Measurements from ENCODE around the gene TELO2. TPM values are rescaled to one million over a fixed set of nuclear protein-coding genes. Genes with fewer than 3 reads are reported as not detected.

Gene TELO2
- polyA plus RNA-seq, 2 of the 4 experiments (the other 2 are of a cell fraction) = 10.6 to 34.8 TPM

DNA sequence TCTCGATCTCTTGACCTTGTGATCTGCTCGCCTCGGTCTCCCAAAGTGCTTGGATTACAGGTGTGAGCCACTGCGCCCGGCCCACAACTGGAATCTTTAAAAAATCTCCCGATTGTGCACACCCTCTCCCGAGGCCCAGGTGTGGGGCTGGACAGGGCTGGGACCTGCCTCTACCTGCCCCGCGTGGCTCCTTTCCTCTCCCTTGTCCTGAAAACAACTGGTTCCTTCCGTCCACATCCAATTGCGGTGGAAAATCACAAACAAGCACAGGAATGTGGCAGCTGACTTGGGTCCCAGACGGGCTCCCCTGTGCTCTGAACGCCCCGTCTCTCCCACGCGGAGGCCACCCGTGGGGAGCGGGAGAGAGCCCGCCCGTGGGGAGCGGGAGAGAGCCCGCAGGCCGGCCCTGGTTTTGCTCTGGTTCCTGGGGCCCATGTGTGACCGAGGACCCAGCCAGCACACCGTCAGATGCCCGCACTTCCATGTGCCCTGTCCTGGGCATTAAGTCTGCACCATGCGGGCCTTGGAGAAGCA lies 37.3 kb downstream of the TELO2 start:
- Histone ChIP-seq H3K27ac (no peak overlapping the region), H3K9me3 (no peaks in the 10 kb centered on the region), H3K4me3 (no peak overlapping the region), H3K4me1 (no peaks in the 10 kb centered on the region), H3K4me2 (no peak overlapping the region)
- DNase-seq (ENCODE audit: low read depth in 1 of 2, low spot score in 1 of 2) (no peak), ATAC-seq (no peak), FAIRE-seq (no peak)
- ChIA-PET POLR2A (no interaction called here), CTCF (interaction anchor here (1.3 kb wide), 1 partner anchor 48 kb away, joined by 3 read pairs; no protein-coding TSS in a partner anchor)
- 92% methylated on average over 27 of the region's 27 CpGs for WGBS (ENCODE audit: missing lambda C conversion rate)
- TF ChIP-seq ZC3H11A (IDR thresholded peaks at IDR 0.05) (no peak), JUNB (IDR thresholded peaks at IDR 0.05) (no peak), JUN (IDR thresholded peaks at IDR 0.05) (no peak)
- TF ChIP-seq, protein P1, sequence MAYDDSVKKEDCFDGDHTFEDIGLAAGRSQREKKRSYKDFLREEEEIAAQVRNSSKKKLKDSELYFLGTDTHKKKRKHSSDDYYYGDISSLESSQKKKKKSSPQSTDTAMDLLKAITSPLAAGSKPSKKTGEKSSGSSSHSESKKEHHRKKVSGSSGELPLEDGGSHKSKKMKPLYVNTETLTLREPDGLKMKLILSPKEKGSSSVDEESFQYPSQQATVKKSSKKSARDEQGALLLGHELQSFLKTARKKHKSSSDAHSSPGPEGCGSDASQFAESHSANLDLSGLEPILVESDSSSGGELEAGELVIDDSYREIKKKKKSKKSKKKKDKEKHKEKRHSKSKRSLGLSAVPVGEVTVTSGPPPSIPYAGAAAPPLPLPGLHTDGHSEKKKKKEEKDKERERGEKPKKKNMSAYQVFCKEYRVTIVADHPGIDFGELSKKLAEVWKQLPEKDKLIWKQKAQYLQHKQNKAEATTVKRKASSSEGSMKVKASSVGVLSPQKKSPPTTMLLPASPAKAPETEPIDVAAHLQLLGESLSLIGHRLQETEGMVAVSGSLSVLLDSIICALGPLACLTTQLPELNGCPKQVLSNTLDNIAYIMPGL (CRISPR knock-in tag; IDR thresholded peaks at IDR 0.05; ENCODE audit: borderline replicate concordance) = no peak

DNA sequence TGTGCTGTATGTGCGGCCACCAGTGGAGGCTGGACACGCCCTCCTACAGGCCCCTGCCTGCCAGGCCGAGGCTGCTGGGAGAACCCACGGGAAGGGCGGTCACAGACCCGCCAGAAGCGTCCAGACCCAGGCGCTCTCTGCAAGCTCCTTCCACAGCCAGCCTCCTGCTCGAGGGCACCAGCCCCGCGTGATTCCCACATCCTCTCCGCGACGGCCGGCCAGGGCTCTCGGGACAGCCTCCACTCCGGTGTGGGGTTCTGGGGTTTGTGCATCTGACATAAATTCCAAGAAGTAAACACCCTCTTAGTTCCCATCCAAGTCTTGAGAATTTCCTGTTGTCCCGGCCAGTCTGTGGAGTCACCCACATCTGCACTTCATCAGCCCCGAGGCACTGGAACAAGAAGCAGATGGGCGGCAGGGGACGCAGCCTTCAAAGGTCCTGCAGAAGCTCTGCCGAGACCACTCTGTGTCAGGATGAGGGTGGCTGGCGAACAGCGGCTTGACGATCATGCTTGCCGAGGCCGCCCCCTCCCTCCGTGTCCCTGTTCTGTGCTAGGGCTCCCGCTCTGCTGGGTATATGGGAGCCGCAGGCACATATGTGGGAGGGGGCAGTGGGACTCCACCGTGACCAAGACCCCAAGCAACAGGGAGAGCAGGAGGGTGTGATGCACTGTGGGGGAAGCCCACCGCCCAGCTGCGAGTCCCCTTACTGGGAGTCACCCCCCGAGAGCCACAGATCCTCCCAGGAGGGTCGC lies 37.9 kb downstream of the TELO2 start:
- CTCF ChIA-PET = interaction anchor here (1.3 kb wide), 1 partner anchor 49 kb away, joined by 3 read pairs; no protein-coding TSS in a partner anchor
- FAIRE-seq (no peak), ATAC-seq (no peak), DNase-seq (ENCODE audit: low read depth in 1 of 2, low spot score in 1 of 2) (no peak)
- no peak overlapping the region for H3K4me3 ChIP-seq
- no peak overlapping the region for H3K4me2 ChIP-seq
- POLR2A ChIA-PET = no interaction called here
- no peak overlapping the region for H3K27ac ChIP-seq
- WGBS (ENCODE audit: missing lambda C conversion rate) = 89% methylated on average over 30 of the region's 35 CpGs
- H3K9me3 ChIP-seq = no peaks in the 10 kb centered on the region
- TF ChIP-seq, protein P2, sequence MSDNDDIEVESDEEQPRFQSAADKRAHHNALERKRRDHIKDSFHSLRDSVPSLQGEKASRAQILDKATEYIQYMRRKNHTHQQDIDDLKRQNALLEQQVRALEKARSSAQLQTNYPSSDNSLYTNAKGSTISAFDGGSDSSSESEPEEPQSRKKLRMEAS (IDR thresholded peaks at IDR 0.05) = no peak
- TF ChIP-seq CHD2 (IDR thresholded peaks at IDR 0.05; ENCODE audit: low read length, partially characterized antibody) (no peak), POLR2AphosphoS2 (conservative IDR thresholded peaks at IDR 0.05; ENCODE audit: low read length) (no peak), TP53 (CRISPR knock-in tag; IDR thresholded peaks at IDR 0.05) (no peak), NFE2L2 (conservative IDR thresholded peaks at IDR 0.05; ENCODE audit: low read length) (no peak), TFCP2L1 (CRISPR knock-in tag; IDR thresholded peaks at IDR 0.05) (no peak), ZFP36 (IDR thresholded peaks at IDR 0.05; ENCODE audit: borderline replicate concordance, partially characterized antibody) (no peak), HOXB13 (CRISPR knock-in tag; IDR thresholded peaks at IDR 0.05; ENCODE audit: low read depth) (no peak), CHD4 (IDR thresholded peaks at IDR 0.05; ENCODE audit: borderline replicate concordance) (no peak)
- TF ChIP-seq, protein P3, sequence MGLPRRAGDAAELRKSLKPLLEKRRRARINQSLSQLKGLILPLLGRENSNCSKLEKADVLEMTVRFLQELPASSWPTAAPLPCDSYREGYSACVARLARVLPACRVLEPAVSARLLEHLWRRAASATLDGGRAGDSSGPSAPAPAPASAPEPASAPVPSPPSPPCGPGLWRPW (IDR thresholded peaks at IDR 0.05) = no peak
- TF ChIP-seq, protein P4, sequence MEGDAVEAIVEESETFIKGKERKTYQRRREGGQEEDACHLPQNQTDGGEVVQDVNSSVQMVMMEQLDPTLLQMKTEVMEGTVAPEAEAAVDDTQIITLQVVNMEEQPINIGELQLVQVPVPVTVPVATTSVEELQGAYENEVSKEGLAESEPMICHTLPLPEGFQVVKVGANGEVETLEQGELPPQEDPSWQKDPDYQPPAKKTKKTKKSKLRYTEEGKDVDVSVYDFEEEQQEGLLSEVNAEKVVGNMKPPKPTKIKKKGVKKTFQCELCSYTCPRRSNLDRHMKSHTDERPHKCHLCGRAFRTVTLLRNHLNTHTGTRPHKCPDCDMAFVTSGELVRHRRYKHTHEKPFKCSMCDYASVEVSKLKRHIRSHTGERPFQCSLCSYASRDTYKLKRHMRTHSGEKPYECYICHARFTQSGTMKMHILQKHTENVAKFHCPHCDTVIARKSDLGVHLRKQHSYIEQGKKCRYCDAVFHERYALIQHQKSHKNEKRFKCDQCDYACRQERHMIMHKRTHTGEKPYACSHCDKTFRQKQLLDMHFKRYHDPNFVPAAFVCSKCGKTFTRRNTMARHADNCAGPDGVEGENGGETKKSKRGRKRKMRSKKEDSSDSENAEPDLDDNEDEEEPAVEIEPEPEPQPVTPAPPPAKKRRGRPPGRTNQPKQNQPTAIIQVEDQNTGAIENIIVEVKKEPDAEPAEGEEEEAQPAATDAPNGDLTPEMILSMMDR (IDR thresholded peaks at IDR 0.05) = no peak
- no peaks in the 10 kb centered on the region for H3K4me1 ChIP-seq

DNA sequence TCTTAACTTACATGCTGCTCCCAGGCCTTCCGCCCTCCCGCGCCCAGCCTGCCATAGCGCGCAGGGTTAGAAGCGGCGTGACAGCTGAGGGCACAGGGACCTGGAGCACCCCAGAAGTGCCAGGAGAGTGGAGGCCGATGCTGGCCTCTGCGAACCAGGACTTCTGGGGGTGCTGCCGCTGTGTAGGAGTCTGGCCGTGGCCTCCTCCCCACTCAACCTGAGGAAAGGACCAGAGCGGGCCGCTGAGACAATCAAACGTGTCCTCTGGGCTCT lies 38.4 kb downstream of the TELO2 start:
- no peak overlapping the region for H3K4me3 ChIP-seq
- no peak overlapping the region for H3K4me2 ChIP-seq
- FAIRE-seq (no peak), DNase-seq (ENCODE audit: low read depth in 1 of 2, low spot score in 1 of 2) (no peak), ATAC-seq (no peak)
- WGBS (ENCODE audit: missing lambda C conversion rate) = 94% methylated on average over 12 of the region's 14 CpGs
- H3K9me3 ChIP-seq = no peaks in the 10 kb centered on the region
- POLR2A ChIA-PET = no interaction called here
- H3K4me1 ChIP-seq = no peaks in the 10 kb centered on the region
- H3K27ac ChIP-seq = no peak overlapping the region
- CTCF ChIA-PET = no interaction called here
- TF ChIP-seq JUN (IDR thresholded peaks at IDR 0.05) (no peak), BHLHE40 (IDR thresholded peaks at IDR 0.05; ENCODE audit: low read depth, low read length) (no peak), FOXS1 (CRISPR knock-in tag; IDR thresholded peaks at IDR 0.05) (no peak), RCOR1 (IDR thresholded peaks at IDR 0.05; ENCODE audit: low read depth, low read length) (no peak), ESRRA (IDR thresholded peaks at IDR 0.05; ENCODE audit: borderline replicate concordance, low read length) (no peak)
- TF ChIP-seq, protein P5, sequence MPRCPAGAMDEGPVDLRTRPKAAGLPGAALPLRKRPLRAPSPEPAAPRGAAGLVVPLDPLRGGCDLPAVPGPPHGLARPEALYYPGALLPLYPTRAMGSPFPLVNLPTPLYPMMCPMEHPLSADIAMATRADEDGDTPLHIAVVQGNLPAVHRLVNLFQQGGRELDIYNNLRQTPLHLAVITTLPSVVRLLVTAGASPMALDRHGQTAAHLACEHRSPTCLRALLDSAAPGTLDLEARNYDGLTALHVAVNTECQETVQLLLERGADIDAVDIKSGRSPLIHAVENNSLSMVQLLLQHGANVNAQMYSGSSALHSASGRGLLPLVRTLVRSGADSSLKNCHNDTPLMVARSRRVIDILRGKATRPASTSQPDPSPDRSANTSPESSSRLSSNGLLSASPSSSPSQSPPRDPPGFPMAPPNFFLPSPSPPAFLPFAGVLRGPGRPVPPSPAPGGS (IDR thresholded peaks at IDR 0.05) = no peak

All from A549 (cell line).